Measurements from ENCODE around the gene FARP1. TPM values are rescaled to one million over a fixed set of nuclear protein-coding genes. Genes with fewer than 3 reads are reported as not detected.

Gene FARP1
- total and polyA plus RNA-seq, 2 of the 13 experiments (the other 11 are each of a cell fraction or from before 2014, with no cell fraction given), result 70.6 to 126 TPM

DNA sequence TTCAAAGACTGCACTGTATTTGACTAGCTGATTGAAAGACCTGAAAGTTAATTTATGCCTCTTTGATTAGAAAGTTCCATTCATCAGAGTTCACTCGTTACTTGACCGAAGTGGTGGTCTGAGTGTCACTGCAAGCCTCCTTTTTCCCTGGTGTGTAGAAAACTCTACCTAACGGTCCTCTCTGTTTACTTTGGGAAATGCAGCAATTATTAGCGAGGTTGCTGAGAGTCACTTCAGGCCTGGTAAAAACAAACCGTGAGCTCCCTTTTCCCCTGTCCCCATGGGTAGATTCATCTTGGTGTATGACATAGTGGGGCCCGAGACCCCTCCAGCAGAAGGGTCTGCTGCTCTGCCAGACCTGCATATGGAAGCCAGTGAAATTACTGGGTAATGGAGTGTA is 161.0 kb downstream of the FARP1 start:
- POLR2A ChIA-PET, result no interaction called here
- no peak for FAIRE-seq

More for the DNA sequence above, 161.0 kb downstream of the FARP1 start:
- Histone ChIP-seq H3K9ac (ENCODE audit: insufficient read depth, low read depth, low read length) (no peak overlapping the region), H3K4me1 (ENCODE audit: insufficient read depth, low read length) (peaks cover 96% of the 10 kb centered on the region), H3K27ac (ENCODE audit: extremely low read length, insufficient read depth, low read length) (peak overlapping the region; percentile 50), H3K4me3 (replicated peaks in 1 of 3; ENCODE audit: insufficient read depth in 1 of 3, low read depth in 2 of 3, low read length in 3 of 3) (no peak overlapping the region), H4K20me1 (ENCODE audit: insufficient read depth, low read length) (peaks cover 8% of the 10 kb centered on the region), H3K4me2 (ENCODE audit: low read depth, low read length) (no peak overlapping the region), H3K27me3 (ENCODE audit: control insufficient read depth in 1 of 2, insufficient read depth in 2 of 2, low read length in 2 of 2) (no peaks in the 10 kb centered on the region), H3K79me2 (ENCODE audit: insufficient read depth, low read length) (peaks cover 97% of the 10 kb centered on the region), H3K36me3 (replicated peaks in 1 of 2; ENCODE audit: control insufficient read depth in 1 of 2, insufficient read depth in 2 of 2, low read length in 2 of 2) (peaks cover 4 to 8% of the 10 kb centered on the region in 2 experiments; a peak in 4 of 5 replicates), H3K9me3 (ENCODE audit: low read length) (no peaks in the 10 kb centered on the region), H2AFZ (ENCODE audit: low read length) (no peak overlapping the region)
- no peak for ATAC-seq
- TF ChIP-seq FOXA3 (CRISPR knock-in tag; IDR thresholded peaks at IDR 0.05) (peak; percentile 52; the same call in 1 of the 2 replicates), GATAD2A (CRISPR knock-in tag; IDR thresholded peaks at IDR 0.05) (0 out of 2 replicates have a peak, but pooled peaks have one; percentile 29), HMG20A (CRISPR knock-in tag; IDR thresholded peaks at IDR 0.05; ENCODE audit: borderline replicate concordance) (0 out of 2 replicates have a peak, but pooled peaks have one; percentile 23), FIP1L1 (IDR thresholded peaks at IDR 0.05; ENCODE audit: borderline replicate concordance, insufficient read depth, low read depth, low read length) (no peak), FOXA1 (IDR thresholded peaks at IDR 0.05) (no peak), FOXA1 (CRISPR knock-in tag; IDR thresholded peaks at IDR 0.05) (peak; percentile 60)
- TF ChIP-seq, protein P1, sequence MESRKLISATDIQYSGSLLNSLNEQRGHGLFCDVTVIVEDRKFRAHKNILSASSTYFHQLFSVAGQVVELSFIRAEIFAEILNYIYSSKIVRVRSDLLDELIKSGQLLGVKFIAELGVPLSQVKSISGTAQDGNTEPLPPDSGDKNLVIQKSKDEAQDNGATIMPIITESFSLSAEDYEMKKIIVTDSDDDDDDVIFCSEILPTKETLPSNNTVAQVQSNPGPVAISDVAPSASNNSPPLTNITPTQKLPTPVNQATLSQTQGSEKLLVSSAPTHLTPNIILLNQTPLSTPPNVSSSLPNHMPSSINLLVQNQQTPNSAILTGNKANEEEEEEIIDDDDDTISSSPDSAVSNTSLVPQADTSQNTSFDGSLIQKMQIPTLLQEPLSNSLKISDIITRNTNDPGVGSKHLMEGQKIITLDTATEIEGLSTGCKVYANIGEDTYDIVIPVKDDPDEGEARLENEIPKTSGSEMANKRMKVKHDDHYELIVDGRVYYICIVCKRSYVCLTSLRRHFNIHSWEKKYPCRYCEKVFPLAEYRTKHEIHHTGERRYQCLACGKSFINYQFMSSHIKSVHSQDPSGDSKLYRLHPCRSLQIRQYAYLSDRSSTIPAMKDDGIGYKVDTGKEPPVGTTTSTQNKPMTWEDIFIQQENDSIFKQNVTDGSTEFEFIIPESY (CRISPR knock-in tag; IDR thresholded peaks at IDR 0.05), result peak; percentile 69
- TF ChIP-seq, protein P2, sequence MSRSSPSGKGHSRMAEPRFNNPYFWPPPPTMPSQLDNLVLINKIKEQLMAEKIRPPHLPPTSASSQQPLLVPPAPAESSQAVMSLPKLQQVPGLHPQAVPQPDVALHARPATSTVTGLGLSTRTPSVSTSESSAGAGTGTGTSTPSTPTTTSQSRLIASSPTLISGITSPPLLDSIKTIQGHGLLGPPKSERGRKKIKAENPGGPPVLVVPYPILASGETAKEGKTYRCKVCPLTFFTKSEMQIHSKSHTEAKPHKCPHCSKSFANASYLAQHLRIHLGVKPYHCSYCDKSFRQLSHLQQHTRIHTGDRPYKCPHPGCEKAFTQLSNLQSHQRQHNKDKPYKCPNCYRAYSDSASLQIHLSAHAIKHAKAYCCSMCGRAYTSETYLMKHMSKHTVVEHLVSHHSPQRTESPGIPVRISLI (CRISPR knock-in tag; IDR thresholded peaks at IDR 0.05; ENCODE audit: borderline replicate concordance), result no peak
- TF ChIP-seq, protein P3, sequence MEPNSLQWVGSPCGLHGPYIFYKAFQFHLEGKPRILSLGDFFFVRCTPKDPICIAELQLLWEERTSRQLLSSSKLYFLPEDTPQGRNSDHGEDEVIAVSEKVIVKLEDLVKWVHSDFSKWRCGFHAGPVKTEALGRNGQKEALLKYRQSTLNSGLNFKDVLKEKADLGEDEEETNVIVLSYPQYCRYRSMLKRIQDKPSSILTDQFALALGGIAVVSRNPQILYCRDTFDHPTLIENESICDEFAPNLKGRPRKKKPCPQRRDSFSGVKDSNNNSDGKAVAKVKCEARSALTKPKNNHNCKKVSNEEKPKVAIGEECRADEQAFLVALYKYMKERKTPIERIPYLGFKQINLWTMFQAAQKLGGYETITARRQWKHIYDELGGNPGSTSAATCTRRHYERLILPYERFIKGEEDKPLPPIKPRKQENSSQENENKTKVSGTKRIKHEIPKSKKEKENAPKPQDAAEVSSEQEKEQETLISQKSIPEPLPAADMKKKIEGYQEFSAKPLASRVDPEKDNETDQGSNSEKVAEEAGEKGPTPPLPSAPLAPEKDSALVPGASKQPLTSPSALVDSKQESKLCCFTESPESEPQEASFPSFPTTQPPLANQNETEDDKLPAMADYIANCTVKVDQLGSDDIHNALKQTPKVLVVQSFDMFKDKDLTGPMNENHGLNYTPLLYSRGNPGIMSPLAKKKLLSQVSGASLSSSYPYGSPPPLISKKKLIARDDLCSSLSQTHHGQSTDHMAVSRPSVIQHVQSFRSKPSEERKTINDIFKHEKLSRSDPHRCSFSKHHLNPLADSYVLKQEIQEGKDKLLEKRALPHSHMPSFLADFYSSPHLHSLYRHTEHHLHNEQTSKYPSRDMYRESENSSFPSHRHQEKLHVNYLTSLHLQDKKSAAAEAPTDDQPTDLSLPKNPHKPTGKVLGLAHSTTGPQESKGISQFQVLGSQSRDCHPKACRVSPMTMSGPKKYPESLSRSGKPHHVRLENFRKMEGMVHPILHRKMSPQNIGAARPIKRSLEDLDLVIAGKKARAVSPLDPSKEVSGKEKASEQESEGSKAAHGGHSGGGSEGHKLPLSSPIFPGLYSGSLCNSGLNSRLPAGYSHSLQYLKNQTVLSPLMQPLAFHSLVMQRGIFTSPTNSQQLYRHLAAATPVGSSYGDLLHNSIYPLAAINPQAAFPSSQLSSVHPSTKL (CRISPR knock-in tag; IDR thresholded peaks at IDR 0.05), result 0 out of 2 replicates have a peak, but pooled peaks have one; percentile 17
- intact Hi-C loops (cut with micrococcal nuclease; ENCODE audit: unreplicated experiment) (no loop called here), in situ Hi-C loops (cut with HindIII; ENCODE audit: extremely low pct_ligation_motif_present, low pct_unique_long_range_greater_than_20kb) (no loop called here)
- BruUV-seq (replicated peaks), result no TSS peak
- no peak for DNase-seq (ENCODE audit: low spot score)
- 54% methylated on average over 6 of the region's 6 CpGs for WGBS (ENCODE audit: low lambda C conversion rate)
- CTCF ChIA-PET (ENCODE audit: low intra/inter-chr PET ratio, low total read pairs), result no interaction called here

Data from HepG2 (cell line).